HepG2 (cell line): ENCODE results near the gene WNT3A. TPM values are rescaled to one million over a fixed set of nuclear protein-coding genes. Genes with fewer than 3 reads are reported as not detected.
A peak's percentile ranks its signal among the peaks of the same experiment; 100 is the strongest.

ENCODE experiments used
- BATF2 ChIP-seq: sonication (generic); formaldehyde crosslinking; IDR thresholded peaks from 2 replicates; pipeline ENCODE4 v1.8.0; 2022; ENCODE audit warnings: mild to moderate bottlenecking, missing genetic modification reagents, moderate library complexity
- GTF2F1 ChIP-seq: fragments of 150-350 bp; IDR thresholded peaks from 2 replicates; pipeline ENCODE4 v1.6.1; 2014; ENCODE audit warnings: low read length
- IKZF1 ChIP-seq: fragments of 450-650 bp; IDR thresholded peaks from 2 replicates; pipeline ENCODE4 v1.7.1; 2016
- IRF1 ChIP-seq: sonication (generic); formaldehyde crosslinking; IDR thresholded peaks from 2 replicates; pipeline ENCODE4 v1.4.0; 2020; ENCODE audit warnings: low read depth, mild to moderate bottlenecking, missing genetic modification reagents
- JUN ChIP-seq: sonication (generic); formaldehyde crosslinking; IDR thresholded peaks from 2 replicates; pipeline ENCODE4 v1.4.0; 2020; ENCODE audit warnings: mild to moderate bottlenecking, missing genetic modification reagents
- PAWR ChIP-seq: sonication (generic); formaldehyde crosslinking; IDR thresholded peaks from 2 replicates; pipeline ENCODE4 v1.4.0; 2020; ENCODE audit warnings: missing genetic modification reagents, mild to moderate bottlenecking, borderline replicate concordance
- RAD21 ChIP-seq: fragments of 450-650 bp; formaldehyde crosslinking; IDR thresholded peaks from 2 replicates; pipeline ENCODE4 v1.5.0; 2020; ENCODE audit warnings: mild to moderate bottlenecking
- RNF2 ChIP-seq: fragments of 450-650 bp; conservative IDR thresholded peaks from 2 replicates; pipeline ENCODE4 v1.6.1; 2016; ENCODE audit warnings: low read depth
- SNAPC4 ChIP-seq: sonication (generic); formaldehyde crosslinking; IDR thresholded peaks from 2 replicates; pipeline ENCODE4 v1.4.0; 2020; ENCODE audit warnings: mild to moderate bottlenecking, missing genetic modification reagents
- THAP11 ChIP-seq: IDR thresholded peaks from 2 replicates; pipeline ENCODE4 v1.6.1; 2016; ENCODE audit warnings: missing biosample characterization, missing genetic modification reagents
- TRIM24 ChIP-seq: sonication (generic); formaldehyde crosslinking; IDR thresholded peaks from 2 replicates; pipeline ENCODE4 v1.8.0; 2022; ENCODE audit warnings: mild to moderate bottlenecking, missing genetic modification reagents
- YEATS2 ChIP-seq: sonication (generic); formaldehyde crosslinking; IDR thresholded peaks from 2 replicates; pipeline ENCODE4 v1.4.0; 2020; ENCODE audit warnings: missing genetic modification reagents, borderline replicate concordance
- ZBTB14 ChIP-seq: sonication (generic); formaldehyde crosslinking; IDR thresholded peaks from 2 replicates; pipeline ENCODE4 v1.4.0; 2020; ENCODE audit warnings: missing genetic modification reagents
- ZBTB8A ChIP-seq: sonication (generic); formaldehyde crosslinking; IDR thresholded peaks from 2 replicates; pipeline ENCODE4 v1.4.0; 2020; ENCODE audit warnings: mild to moderate bottlenecking, low read depth, missing genetic modification reagents, borderline replicate concordance
- ZNF136 ChIP-seq: sonication (generic); formaldehyde crosslinking; IDR thresholded peaks from 2 replicates; pipeline ENCODE4 v1.8.1; 2022; ENCODE audit warnings: low read depth, mild to moderate bottlenecking, moderate library complexity, missing genetic modification reagents
- ZNF33A ChIP-seq: sonication (generic); formaldehyde crosslinking; IDR thresholded peaks from 2 replicates; pipeline ENCODE4 v1.5.1; 2020; ENCODE audit warnings: missing genetic modification reagents, mild to moderate bottlenecking, moderate library complexity, borderline replicate concordance
- ZNF501 ChIP-seq: sonication (generic); formaldehyde crosslinking; IDR thresholded peaks from 2 replicates; pipeline ENCODE4 v1.5.1; 2020; ENCODE audit warnings: mild to moderate bottlenecking, moderate library complexity, missing genetic modification reagents
- ZNF569 ChIP-seq: sonication (generic); formaldehyde crosslinking; IDR thresholded peaks from 2 replicates; pipeline ENCODE4 v1.5.0; 2020; ENCODE audit warnings: mild to moderate bottlenecking, missing genetic modification reagents, moderate library complexity, borderline replicate concordance
- ZNF605 ChIP-seq: sonication (generic); formaldehyde crosslinking; IDR thresholded peaks from 2 replicates; pipeline ENCODE4 v1.8.0; 2022; ENCODE audit warnings: mild to moderate bottlenecking, missing genetic modification reagents
- ZNF672 ChIP-seq: sonication (generic); formaldehyde crosslinking; IDR thresholded peaks from 2 replicates; pipeline ENCODE4 v1.8.1; 2022; ENCODE audit warnings: missing genetic modification reagents
- ZSCAN5A ChIP-seq: sonication (generic); formaldehyde crosslinking; IDR thresholded peaks from 2 replicates; pipeline ENCODE4 v1.8.0; 2022; ENCODE audit warnings: mild to moderate bottlenecking, missing genetic modification reagents, borderline replicate concordance
- polyA plus RNA-seq, 8 experiments: library from polyadenylated mRNA; depleted of rRNA in 3 of 8; stranded (reverse) in 7 of 8; unstranded in 1 of 8; fragments of >200 nt; fragmentation: Illumina TruSeq in 4 of 8; extraction: Trizol in 4 of 8; gene quantifications; 2 replicates each; pipeline versions ENCODE4 v1.2.1 to v1.2.3, GENCODE V29; 2011 to 2016; ENCODE audit warnings: low read depth in 4 of 8, missing spikeins in 1 of 8, mixed read lengths in 1 of 8; ENCODE audit not compliant: insufficient read depth in 1 of 8
- total RNA-seq, 5 experiments: library from RNA; depleted of rRNA; stranded (reverse); fragments of >200 nt; fragmentation: Illumina TruSeq; extraction: Trizol; gene quantifications; 2 replicates each; pipeline ENCODE4 v1.2.3, GENCODE V29; 2016; ENCODE audit warnings: low read depth in 1 of 5

The WNT3A gene
- total and polyA plus RNA-seq, 2 of the 13 experiments (the other 11 are each of a cell fraction or from before 2014, with no cell fraction given) = not detected

GRCh38 chr1:228082918-228083870 is 76.4 kb downstream of the WNT3A start (continued):
- TF ChIP-seq ZBTB14 (CRISPR knock-in tag) (no peak), YEATS2 (CRISPR knock-in tag) (no peak), IKZF1 (no peak), ZNF501 (peak; percentile 39; the same call in 1 of the 2 replicates), RAD21 (no peak), ZNF33A (no peak), GTF2F1 (no peak), PAWR (CRISPR knock-in tag) (no peak), RNF2 (no peak), TRIM24 (CRISPR knock-in tag) (no peak), ZNF605 (CRISPR knock-in tag) (no peak; the same call in 1 of the 2 replicates), ZBTB8A (CRISPR knock-in tag) (no peak), ZNF136 (CRISPR knock-in tag) (no peak), SNAPC4 (CRISPR knock-in tag) (no peak), THAP11 (CRISPR knock-in tag) (no peak), IRF1 (CRISPR knock-in tag) (no peak), ZNF672 (CRISPR knock-in tag) (no peak), ZSCAN5A (CRISPR knock-in tag) (no peak), JUN (CRISPR knock-in tag) (no peak), ZNF569 (CRISPR knock-in tag) (no peak), BATF2 (CRISPR knock-in tag) (no peak)
